ENCODE results near the gene SAT1. TPM values are rescaled to one million over a fixed set of nuclear protein-coding genes. Genes with fewer than 3 reads are reported as not detected.
A peak's percentile ranks its signal among the peaks of the same experiment; 100 is the strongest.

The SAT1 gene
- 100 to 1,000 TPM; 116 to 358 (median 220) TPM for total RNA-seq

GRCh38 chrX:23782863-23783588 lies at the start of gene SAT1:
Gene SAT1, plus strand, starts transcription at chrX:23783173. Its CDS starts 179 bp downstream, at chrX:23783352.
- Histone ChIP-seq H3K4me3 (peak within 1 kb of the TSS; percentile 67 to 72), H3K36me3 (no peaks in the 10 kb centered on the region), H3K4me1 (no peaks in the 10 kb centered on the region), H3K9me3 (no peaks in the 10 kb centered on the region), H3K27me3 (no peaks in the 10 kb centered on the region), H3K27ac (peak within 1 kb of the TSS; percentile 92 to 95)
- intact Hi-C loops (cut with DNase I; ENCODE audit: low total_unique reads): loop anchor here (5.0 kb wide), 1 partner anchor 119 kb away; no protein-coding TSS in a partner anchor
- peak; percentile 92 to 95 for DNase-seq
- TF ChIP-seq CTCF (IDR thresholded peaks at IDR 0.05): peak; percentile 69 to 79 (median 76)
- TF ChIP-seq POLR2A (IDR thresholded peaks at IDR 0.05): peak; percentile 89 to 95

- intact Hi-C loops (cut with DNase I; ENCODE audit: low total_unique reads): no loop called here
- DNase-seq: no peak
- Histone ChIP-seq H3K27ac (no peak overlapping the region), H3K9me3 (no peaks in the 10 kb centered on the region), H3K36me3 (no peaks in the 10 kb centered on the region), H3K4me3 (no peak overlapping the region), H3K4me1 (no peaks in the 10 kb centered on the region), H3K27me3 (no peaks in the 10 kb centered on the region)
- TF ChIP-seq CTCF (IDR thresholded peaks at IDR 0.05): no peak
- no peak for TF ChIP-seq POLR2A (IDR thresholded peaks at IDR 0.05)
Observed at GRCh38 chrX:23736030-23736429, 46.9 kb upstream of the SAT1 start.

- Histone ChIP-seq H3K36me3 (no peaks in the 10 kb centered on the region), H3K27me3 (no peaks in the 10 kb centered on the region), H3K27ac (no peak overlapping the region), H3K4me3 (no peak overlapping the region), H3K9me3 (no peaks in the 10 kb centered on the region), H3K4me1 (no peaks in the 10 kb centered on the region)
- intact Hi-C loops (cut with DNase I; ENCODE audit: low total_unique reads): no loop called here
- TF ChIP-seq CTCF (IDR thresholded peaks at IDR 0.05) (no peak), POLR2A (IDR thresholded peaks at IDR 0.05) (no peak)
- no peak for DNase-seq
Observed at GRCh38 chrX:23737413-23737812, 45.6 kb upstream of the SAT1 start.

GRCh38 chrX:23742174-23742696 lies 40.7 kb upstream of the SAT1 start:
- H3K9me3 ChIP-seq: no peaks in the 10 kb centered on the region
- no peaks in the 10 kb centered on the region for H3K36me3 ChIP-seq
- no peaks in the 10 kb centered on the region for H3K27me3 ChIP-seq
- TF ChIP-seq POLR2A (IDR thresholded peaks at IDR 0.05): peak; percentile 22 to 48
- TF ChIP-seq CTCF (IDR thresholded peaks at IDR 0.05): no peak
- peak overlapping the region; percentile 76 to 79 for H3K4me3 ChIP-seq
- no peaks in the 10 kb centered on the region for H3K4me1 ChIP-seq
- intact Hi-C loops (cut with DNase I; ENCODE audit: low total_unique reads): no loop called here
- DNase-seq: peak; percentile 30 to 51
- peak overlapping the region; percentile 88 to 98 for H3K27ac ChIP-seq
